Activated naive CD8-positive, alpha-beta T cell treated with anti-CD3 and anti-CD28 coated beads, Interleukin-2, amount 10 ng/mL, durations not matched to agents 7 days and 5 days (primary cell): Measurements from ENCODE around the gene ZNF813. TPM values are rescaled to one million over a fixed set of nuclear protein-coding genes. Genes with fewer than 3 reads are reported as not detected.
"Not testable (repeated sequence)": the region's sequence is repeated elsewhere in the genome, so short reads cannot be mapped to it uniquely, and the experiment has no call there.

Experiments
- ATAC-seq: fragments of 150-1000 bp; cut with Tn5 transposase; one replicate; pipeline ENCODE4 v1.10.0; 2021; ENCODE audit warnings: low read depth, moderate library complexity
- POLR2A ChIA-PET: fragments of 350-600 bp; sonication (Branson Sonifier 250); formaldehyde crosslinking; loops from one replicate; lab custom pipeline; 2021; ENCODE audit warnings: antibody characterized with exemption; lab: Charles Lee
- DNase-seq: peaks from one replicate; pipeline ENCODE4 v3.0.0; 2021
- H3K27ac Mint-ChIP-seq: one replicate; pipeline ENCODE4 v1.8.0; 2022; ENCODE audit warnings: mild to moderate bottlenecking, mixed read lengths
- H3K27me3 Mint-ChIP-seq: one replicate; pipeline ENCODE4 v1.8.0; 2022; ENCODE audit warnings: mild to moderate bottlenecking, moderate library complexity, mixed read lengths
- H3K36me3 Mint-ChIP-seq: one replicate; pipeline ENCODE4 v1.8.0; 2021; ENCODE audit warnings: mild to moderate bottlenecking, mixed read lengths
- H3K4me1 Mint-ChIP-seq: one replicate; pipeline ENCODE4 v1.8.0; 2021; ENCODE audit warnings: mixed read lengths
- H3K4me3 Mint-ChIP-seq: one replicate; pipeline ENCODE4 v1.8.0; 2022; ENCODE audit warnings: mild to moderate bottlenecking, moderate library complexity, mixed read lengths
- H3K9me3 Mint-ChIP-seq: one replicate; pipeline ENCODE4 v1.8.0; 2021; ENCODE audit warnings: mixed read lengths
- total RNA-seq, 2 experiments: library from RNA; stranded (reverse); gene quantifications; one replicate each; pipeline ENCODE4 v1.2.3, GENCODE V29; 2021

Gene ZNF813
- total RNA-seq, 2 experiments from 2014 or later: 6.1 to 8.5 TPM

DNA sequence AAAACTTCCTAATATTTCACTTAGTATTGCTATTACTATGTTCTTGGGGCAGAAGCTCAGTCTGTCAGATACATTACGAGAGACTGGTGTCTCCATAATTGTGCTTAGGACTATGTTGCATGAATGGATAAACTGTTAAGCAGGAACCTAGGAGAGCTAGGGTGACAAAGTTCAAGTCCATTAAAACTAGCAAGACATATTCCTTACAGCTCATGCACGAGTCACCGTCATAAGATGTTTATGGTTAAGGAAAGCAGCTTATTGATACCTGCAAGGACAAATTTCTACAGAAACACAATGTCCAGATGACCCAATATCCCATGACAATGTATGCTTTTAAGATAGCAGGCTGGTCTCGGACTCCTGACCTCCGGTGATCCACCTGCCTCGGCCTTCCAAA, 5.7 kb upstream of the ZNF813 start:
- no peak for DNase-seq
- Mint-ChIP-seq H3K9me3 (peaks cover 51% of the 10 kb centered on the region), H3K27me3 (peaks cover 9% of the 10 kb centered on the region), H3K36me3 (peaks cover 28% of the 10 kb centered on the region), H3K27ac (no peak overlapping the region), H3K4me1 (peaks cover 2% of the 10 kb centered on the region), H3K4me3 (no peak overlapping the region)
- ATAC-seq: no peak
- POLR2A ChIA-PET: no interaction called here

- Mint-ChIP-seq H3K4me1 (peaks cover 4% of the 10 kb centered on the region), H3K27ac (no peak overlapping the region), H3K36me3 (peaks cover 24% of the 10 kb centered on the region), H3K27me3 (peaks cover 9% of the 10 kb centered on the region), H3K9me3 (peaks cover 46% of the 10 kb centered on the region), H3K4me3 (no peak overlapping the region)
- DNase-seq (no peak), ATAC-seq (no peak)
- POLR2A ChIA-PET: no interaction called here
These were observed 4.7 kb upstream of the ZNF813 start for GRCh38 chr19:53462861-53463260.

GRCh38 chr19:53463263-53463662, 4.3 kb upstream of the ZNF813 start:
- Mint-ChIP-seq H3K36me3 (peaks cover 21% of the 10 kb centered on the region), H3K27me3 (peaks cover 9% of the 10 kb centered on the region), H3K4me3 (no peak overlapping the region), H3K27ac (no peak overlapping the region), H3K9me3 (peaks cover 43% of the 10 kb centered on the region), H3K4me1 (peaks cover 6% of the 10 kb centered on the region)
- DNase-seq: no peak
- POLR2A ChIA-PET: no interaction called here
- no peak for ATAC-seq

- H3K27me3 Mint-ChIP-seq: peaks cover 9% of the 10 kb centered on the region
- DNase-seq (no peak), ATAC-seq (peak; percentile 30)
- peaks cover 16% of the 10 kb centered on the region for H3K4me1 Mint-ChIP-seq
- POLR2A ChIA-PET: interaction anchor here (0.7 kb wide), 1 partner anchor 450 kb away, joined by 3 read pairs; no protein-coding TSS in a partner anchor
- peak overlapping the region; percentile 90 for H3K4me3 Mint-ChIP-seq
- peaks cover 20% of the 10 kb centered on the region for H3K9me3 Mint-ChIP-seq
- H3K36me3 Mint-ChIP-seq: peaks cover 25% of the 10 kb centered on the region
- H3K27ac Mint-ChIP-seq: peak overlapping the region; percentile 88
These were observed 628 bp upstream of the ZNF813 start for GRCh38 chr19:53466726-53467484.

DNA sequence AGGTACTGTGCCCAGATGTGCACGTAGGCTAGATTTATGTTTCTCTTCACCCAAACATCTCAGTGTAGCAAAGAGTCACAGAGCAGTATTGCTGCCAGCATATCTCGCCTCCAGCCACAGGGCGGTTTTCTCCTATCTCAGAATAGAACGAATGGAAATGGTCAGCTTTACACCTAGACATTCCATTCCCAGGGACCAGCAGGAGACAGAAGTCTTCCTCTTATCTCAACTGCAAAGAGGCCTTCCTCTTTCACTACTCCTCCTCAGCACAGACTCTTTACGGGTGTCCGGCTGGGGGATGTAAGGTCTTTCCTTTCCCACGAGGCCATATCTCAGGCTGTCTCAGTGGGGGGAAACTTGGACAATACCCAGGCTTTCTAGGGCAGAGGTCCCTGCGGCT, 1.1 kb downstream of the ZNF813 start:
- Mint-ChIP-seq H3K4me3 (peak overlapping the region; percentile 90), H3K4me1 (peaks cover 16% of the 10 kb centered on the region), H3K27ac (peak overlapping the region; percentile 88), H3K36me3 (peaks cover 35% of the 10 kb centered on the region), H3K9me3 (peaks cover 17% of the 10 kb centered on the region)
- POLR2A ChIA-PET, DNase-seq, H3K27me3 Mint-ChIP-seq, ATAC-seq: not testable (repeated sequence)

DNA sequence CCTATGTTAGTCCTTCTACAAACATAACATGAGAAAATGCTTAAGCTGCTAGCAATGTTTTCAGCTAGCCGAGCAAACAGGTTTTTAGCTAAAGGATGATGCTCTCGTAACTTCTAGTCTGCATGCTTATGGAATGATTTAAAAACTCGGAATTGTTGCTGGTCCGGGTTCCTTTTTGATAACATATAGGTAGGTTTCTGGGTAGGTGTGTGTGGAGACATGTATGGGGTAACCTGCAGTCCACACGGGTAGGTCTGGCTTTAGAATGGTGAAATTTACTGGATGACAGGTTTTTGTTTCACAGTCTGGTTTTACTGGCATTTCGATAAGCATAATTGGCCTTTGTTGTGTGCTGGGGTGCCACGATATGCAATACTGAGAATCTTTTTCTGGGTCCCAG, 4.4 kb downstream of the ZNF813 start:
- Mint-ChIP-seq H3K4me3 (no peak overlapping the region), H3K4me1 (peaks cover 15% of the 10 kb centered on the region), H3K9me3 (peaks cover 18% of the 10 kb centered on the region), H3K36me3 (peaks cover 54% of the 10 kb centered on the region), H3K27me3 (no peaks in the 10 kb centered on the region), H3K27ac (no peak overlapping the region)
- no peak for ATAC-seq
- no peak for DNase-seq
- POLR2A ChIA-PET: no interaction called here

DNA sequence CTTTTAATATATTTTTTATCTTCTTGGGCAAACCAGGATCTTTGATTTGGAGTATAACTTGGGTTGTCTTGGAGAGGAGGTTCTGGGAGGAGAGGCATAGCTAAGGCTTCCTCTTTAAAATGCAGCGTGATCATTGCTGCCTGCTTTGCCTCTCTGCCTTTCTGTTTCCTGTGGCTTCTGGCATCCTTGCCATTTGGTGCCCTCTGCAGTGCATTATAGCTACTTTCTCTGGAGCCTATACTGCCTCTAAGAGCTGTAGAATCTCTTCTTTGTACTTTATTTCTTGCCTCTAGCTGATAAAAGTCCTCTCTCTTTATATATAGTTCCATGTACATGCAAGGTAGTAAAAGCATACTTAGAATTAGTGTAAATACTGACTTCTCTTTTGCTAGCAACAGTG, 7.3 kb downstream of the ZNF813 start:
- POLR2A ChIA-PET: interaction anchor here (0.7 kb wide), 1 partner anchor 1095 kb away, joined by 3 read pairs; no protein-coding TSS in a partner anchor
- ATAC-seq, H3K27me3 Mint-ChIP-seq, H3K4me3 Mint-ChIP-seq, H3K27ac Mint-ChIP-seq, H3K4me1 Mint-ChIP-seq, DNase-seq: not testable (repeated sequence)
- Mint-ChIP-seq H3K36me3 (peaks cover 72% of the 10 kb centered on the region), H3K9me3 (peaks cover 27% of the 10 kb centered on the region)

GRCh38 chr19:53475470-53475869, 7.9 kb downstream of the ZNF813 start:
- peaks cover 28% of the 10 kb centered on the region for H3K9me3 Mint-ChIP-seq
- ATAC-seq, H3K4me3 Mint-ChIP-seq, DNase-seq, H3K4me1 Mint-ChIP-seq, POLR2A ChIA-PET, H3K27ac Mint-ChIP-seq, H3K27me3 Mint-ChIP-seq: not testable (repeated sequence)
- peaks cover 78% of the 10 kb centered on the region for H3K36me3 Mint-ChIP-seq

- H3K4me1 Mint-ChIP-seq, ATAC-seq, H3K27me3 Mint-ChIP-seq, DNase-seq, H3K27ac Mint-ChIP-seq, H3K4me3 Mint-ChIP-seq, POLR2A ChIA-PET: not testable (repeated sequence)
- Mint-ChIP-seq H3K9me3 (peaks cover 33% of the 10 kb centered on the region), H3K36me3 (peaks cover 90% of the 10 kb centered on the region)
These were observed 16.2 kb downstream of the ZNF813 start for GRCh38 chr19:53483751-53484150.

DNA sequence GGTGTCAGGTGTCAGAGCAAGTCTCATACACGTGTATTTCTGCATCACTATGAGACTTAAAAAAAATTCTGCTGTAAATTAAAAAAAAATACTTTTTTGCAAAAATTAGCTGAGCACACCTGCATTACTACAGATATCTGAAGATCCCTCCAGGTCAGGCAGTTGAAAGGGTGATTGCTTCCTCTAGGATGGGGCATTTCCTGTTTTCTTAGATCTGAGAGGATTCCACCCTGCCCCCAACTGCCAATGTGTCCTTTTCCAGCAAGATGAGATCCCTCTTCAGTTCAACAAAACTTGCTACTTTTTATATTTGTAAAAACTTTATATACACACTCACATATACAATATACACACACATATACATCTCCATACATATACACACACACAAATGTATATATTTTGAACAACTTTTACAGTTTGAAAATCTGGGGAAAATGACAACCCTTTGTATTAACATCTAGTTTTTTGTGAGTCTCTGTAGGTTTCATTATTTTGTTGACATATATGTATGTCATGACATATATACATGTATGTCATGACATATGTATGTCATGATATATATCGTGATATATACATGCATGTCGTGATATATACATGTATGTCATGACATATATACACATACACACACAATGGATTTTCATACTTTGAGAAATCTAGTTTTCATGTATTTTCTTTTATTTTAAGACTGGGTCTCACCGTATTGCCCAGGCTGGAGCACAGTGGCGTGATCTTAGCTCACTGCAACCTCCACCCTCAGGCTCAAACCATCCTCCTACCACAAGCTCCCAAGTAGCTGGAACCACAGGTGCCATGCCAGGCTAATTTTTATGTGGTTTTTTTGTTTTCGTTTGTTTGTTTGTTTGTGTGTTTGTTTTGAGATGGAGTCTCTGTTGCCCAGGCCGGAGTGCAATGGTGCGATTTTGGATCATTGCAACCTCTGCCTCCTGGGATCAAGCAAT, 17.8 kb downstream of the ZNF813 start:
- no peaks in the 10 kb centered on the region for H3K4me1 Mint-ChIP-seq
- no peak for DNase-seq
- ATAC-seq: no peak
- H3K27me3 Mint-ChIP-seq: no peaks in the 10 kb centered on the region
- no peak overlapping the region for H3K27ac Mint-ChIP-seq
- peaks cover 85% of the 10 kb centered on the region for H3K36me3 Mint-ChIP-seq
- no peak overlapping the region for H3K4me3 Mint-ChIP-seq
- POLR2A ChIA-PET: no interaction called here
- H3K9me3 Mint-ChIP-seq: peaks cover 32% of the 10 kb centered on the region

DNA sequence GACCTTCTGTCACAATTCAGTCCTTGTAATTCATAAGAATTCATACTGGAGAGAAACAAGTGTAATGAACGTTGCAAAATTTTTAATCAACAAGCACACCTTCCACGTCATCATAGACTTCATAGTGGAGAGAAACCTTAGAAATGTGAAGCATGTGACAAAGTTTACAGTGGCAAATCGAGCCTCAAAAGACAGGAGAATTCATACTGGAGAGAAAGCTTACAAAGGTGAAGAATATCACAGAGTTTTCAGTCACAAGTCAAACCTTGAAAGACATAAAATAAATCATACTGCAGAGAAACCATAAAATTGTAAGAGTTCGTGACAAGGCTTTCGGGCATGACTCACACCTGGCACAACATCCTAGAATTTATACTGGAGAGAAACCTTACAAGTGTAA, 24.6 kb downstream of the ZNF813 start:
- H3K36me3 Mint-ChIP-seq: peaks cover 69% of the 10 kb centered on the region
- H3K4me3 Mint-ChIP-seq: no peak overlapping the region
- DNase-seq (no peak), ATAC-seq (no peak)
- H3K9me3 Mint-ChIP-seq: peaks cover 50% of the 10 kb centered on the region
- POLR2A ChIA-PET: no interaction called here
- H3K27ac Mint-ChIP-seq: no peak overlapping the region
- no peaks in the 10 kb centered on the region for H3K4me1 Mint-ChIP-seq
- H3K27me3 Mint-ChIP-seq: no peaks in the 10 kb centered on the region

- ATAC-seq, DNase-seq, H3K4me1 Mint-ChIP-seq, H3K27me3 Mint-ChIP-seq, H3K4me3 Mint-ChIP-seq, POLR2A ChIA-PET, H3K27ac Mint-ChIP-seq: not testable (repeated sequence)
- Mint-ChIP-seq H3K36me3 (peaks cover 21% of the 10 kb centered on the region), H3K9me3 (peaks cover 36% of the 10 kb centered on the region)
These were observed 29.9 kb downstream of the ZNF813 start for GRCh38 chr19:53497311-53498023.

- H3K4me1 Mint-ChIP-seq, ATAC-seq, H3K4me3 Mint-ChIP-seq, DNase-seq, POLR2A ChIA-PET, H3K27me3 Mint-ChIP-seq, H3K27ac Mint-ChIP-seq: not testable (repeated sequence)
- Mint-ChIP-seq H3K36me3 (peaks cover 16% of the 10 kb centered on the region), H3K9me3 (peaks cover 31% of the 10 kb centered on the region)
These were observed 30.5 kb downstream of the ZNF813 start for GRCh38 chr19:53498024-53498395.
